ENCODE results near the gene POLR3E. TPM values are rescaled to one million over a fixed set of nuclear protein-coding genes. Genes with fewer than 3 reads are reported as not detected.
A peak's percentile ranks its signal among the peaks of the same experiment; 100 is the strongest.

The POLR3E gene, protein sequence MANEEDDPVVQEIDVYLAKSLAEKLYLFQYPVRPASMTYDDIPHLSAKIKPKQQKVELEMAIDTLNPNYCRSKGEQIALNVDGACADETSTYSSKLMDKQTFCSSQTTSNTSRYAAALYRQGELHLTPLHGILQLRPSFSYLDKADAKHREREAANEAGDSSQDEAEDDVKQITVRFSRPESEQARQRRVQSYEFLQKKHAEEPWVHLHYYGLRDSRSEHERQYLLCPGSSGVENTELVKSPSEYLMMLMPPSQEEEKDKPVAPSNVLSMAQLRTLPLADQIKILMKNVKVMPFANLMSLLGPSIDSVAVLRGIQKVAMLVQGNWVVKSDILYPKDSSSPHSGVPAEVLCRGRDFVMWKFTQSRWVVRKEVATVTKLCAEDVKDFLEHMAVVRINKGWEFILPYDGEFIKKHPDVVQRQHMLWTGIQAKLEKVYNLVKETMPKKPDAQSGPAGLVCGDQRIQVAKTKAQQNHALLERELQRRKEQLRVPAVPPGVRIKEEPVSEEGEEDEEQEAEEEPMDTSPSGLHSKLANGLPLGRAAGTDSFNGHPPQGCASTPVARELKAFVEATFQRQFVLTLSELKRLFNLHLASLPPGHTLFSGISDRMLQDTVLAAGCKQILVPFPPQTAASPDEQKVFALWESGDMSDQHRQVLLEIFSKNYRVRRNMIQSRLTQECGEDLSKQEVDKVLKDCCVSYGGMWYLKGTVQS
- total RNA-seq (2014; rRNA removed; shearing (Covaris generic)): 82.5 and 93.6 TPM in 2 replicates
- 36.2 and 37.8 TPM in 2 replicates for polyA plus RNA-seq (2015; cell fraction: cytosol; rRNA removed)
- polyA plus RNA-seq (2015; cell fraction: nucleus; rRNA removed): 86.2 and 86.6 TPM in 2 replicates

DNA sequence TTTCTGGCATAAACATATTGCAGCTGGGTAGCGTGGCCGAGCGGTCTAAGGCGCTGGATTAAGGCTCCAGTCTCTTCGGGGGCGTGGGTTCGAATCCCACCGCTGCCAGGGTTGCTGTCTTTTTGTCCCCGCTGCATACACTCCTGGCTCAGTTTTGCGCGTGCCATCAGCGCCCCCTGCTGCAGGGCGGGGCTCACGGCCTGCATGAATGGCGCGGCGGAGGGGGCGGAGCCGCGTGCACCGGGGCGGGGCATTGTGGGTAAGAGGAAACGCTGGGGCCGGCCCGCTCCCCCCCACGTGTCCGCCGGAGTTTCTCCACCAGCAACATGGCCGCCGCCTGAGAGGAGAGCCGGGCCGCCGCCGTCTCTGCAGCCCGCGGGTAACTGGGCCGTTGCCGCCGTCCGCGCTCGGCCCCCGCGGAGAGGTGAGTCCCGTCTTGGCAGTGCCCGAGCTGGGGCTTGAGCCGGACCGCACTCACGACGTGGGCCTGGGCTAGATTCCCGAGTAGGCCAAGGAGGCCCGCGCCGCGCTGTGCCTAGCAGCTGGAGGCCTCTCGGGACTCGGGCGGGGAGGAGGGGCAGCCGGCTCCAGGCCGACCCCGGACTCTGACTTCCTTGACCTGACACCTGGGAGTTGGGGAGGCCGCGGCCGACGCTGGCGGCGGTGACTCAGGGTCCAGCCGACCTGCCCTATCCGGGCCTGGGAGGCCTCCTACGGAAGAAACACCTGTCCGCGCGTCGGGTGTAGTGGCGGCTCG is at the start of gene POLR3E:
Gene POLR3E, plus strand, starts transcription at position 296 of the 757 bp plus-strand sequence. CDS start 5,560 bp downstream, outside the sequence.
- peak; percentile 97 for DNase-seq (ENCODE audit: low read depth)

DNA sequence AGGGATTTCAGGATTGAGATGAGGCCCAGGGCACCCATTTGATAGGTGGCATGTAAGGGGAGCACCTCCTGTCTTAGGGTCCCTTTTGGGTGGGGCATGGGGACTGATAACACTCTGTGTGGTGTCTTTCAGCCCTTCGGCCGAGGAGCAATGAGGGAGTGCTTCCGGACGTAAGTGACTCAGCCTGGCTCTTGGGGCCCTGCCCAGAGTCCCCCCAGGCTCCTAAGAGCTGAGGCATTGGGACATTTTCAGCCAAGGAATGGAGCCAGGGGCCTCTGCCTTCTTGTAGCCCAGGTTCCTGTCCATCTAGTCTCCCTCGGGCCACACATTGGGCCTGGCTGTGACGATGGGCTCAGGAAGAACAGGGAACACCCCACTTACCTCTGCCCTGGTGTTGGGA is 46.7 kb upstream of the POLR3E start:
- DNase-seq (ENCODE audit: low read depth): no peak

GRCh38 chr16:22252317-22252716 is 44.9 kb upstream of the POLR3E start:
- no peak for DNase-seq (ENCODE audit: low read depth)

DNA sequence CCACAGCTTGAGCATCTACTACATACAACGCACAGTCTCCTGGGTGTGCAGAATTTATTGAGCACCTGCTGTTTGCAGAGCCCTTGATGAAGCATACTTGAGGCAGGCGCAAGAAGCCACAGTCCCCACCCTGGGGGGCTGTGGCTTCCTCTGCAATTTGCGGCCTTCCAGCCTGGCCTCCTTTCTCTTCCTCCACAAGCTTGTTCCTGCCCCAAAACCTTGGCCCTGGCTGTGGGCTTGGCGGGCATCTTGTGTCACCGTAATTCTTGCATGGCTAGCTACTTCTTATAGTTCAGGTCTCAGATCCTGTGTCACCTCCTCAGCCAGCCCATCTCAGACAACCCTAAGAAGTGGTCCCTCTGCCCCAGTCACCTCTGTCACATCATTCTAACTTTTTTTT is 43.9 kb upstream of the POLR3E start:
- DNase-seq (ENCODE audit: low read depth): no peak

- DNase-seq (ENCODE audit: low read depth): no peak
Observed at GRCh38 chr16:22255335-22255734, 41.9 kb upstream of the POLR3E start.

DNA sequence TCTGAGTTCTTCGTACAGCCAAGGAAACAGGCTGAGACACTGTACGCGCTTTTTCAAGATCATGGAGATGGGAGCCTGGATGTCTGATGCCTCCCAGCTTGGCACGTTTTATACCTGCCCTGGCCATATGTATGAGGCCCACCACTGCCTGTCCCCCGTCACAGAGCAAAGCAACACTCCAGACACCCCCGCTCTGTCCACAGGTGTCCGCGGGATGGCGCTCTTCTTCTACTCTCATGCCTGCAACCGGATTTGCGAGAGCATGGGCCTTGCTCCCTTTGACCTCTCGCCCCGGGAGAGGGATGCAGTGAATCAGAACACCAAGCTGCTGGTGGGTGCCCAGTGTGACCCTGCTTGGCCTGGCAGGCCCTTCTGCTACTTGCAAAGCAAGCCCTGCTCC is 39.8 kb upstream of the POLR3E start:
- DNase-seq (ENCODE audit: low read depth): no peak

DNA sequence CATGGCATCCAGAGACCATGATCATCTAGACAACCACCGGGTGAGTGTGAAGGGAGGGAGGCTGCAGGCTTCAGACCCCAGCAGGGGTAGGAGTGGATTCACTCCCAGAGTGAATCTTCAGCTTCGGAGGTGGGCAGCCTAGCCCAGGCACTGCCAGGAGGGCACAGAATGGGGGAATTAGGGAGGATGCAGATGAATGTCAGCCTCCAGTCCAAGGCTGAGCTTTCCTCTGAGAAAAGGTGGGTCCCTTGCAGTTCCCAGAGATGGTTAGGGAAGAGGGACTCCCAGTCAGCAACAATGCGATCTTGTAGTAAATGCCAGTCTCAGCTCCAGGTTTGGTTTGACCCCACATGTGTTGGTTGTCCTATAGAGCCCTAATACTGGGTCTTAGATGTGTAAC is 36.7 kb upstream of the POLR3E start:
- no peak for DNase-seq (ENCODE audit: low read depth)

- DNase-seq (ENCODE audit: low read depth): peak; percentile 60
Observed at GRCh38 chr16:22262460-22262859, 34.7 kb upstream of the POLR3E start.

DNA sequence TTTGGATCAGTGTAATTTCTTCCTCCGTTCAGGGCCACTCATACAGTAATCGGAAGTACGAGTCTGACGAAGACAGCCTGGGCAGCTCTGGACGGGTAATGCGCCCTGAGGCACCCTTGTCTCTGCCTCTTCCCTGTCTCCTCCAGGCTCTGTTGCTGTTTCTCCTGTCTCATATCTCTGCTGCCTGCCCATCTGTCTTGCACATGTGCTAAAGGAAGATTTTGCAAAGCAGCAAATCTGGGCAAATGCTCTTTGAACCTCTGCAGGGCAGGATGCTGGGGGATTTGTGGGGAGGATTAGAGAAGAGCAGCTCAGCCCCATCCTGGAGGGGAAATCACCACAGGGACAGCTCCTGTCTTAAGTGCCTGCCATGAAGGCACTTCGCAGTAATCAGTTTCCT is 32.4 kb upstream of the POLR3E start:
- DNase-seq (ENCODE audit: low read depth): no peak

DNA sequence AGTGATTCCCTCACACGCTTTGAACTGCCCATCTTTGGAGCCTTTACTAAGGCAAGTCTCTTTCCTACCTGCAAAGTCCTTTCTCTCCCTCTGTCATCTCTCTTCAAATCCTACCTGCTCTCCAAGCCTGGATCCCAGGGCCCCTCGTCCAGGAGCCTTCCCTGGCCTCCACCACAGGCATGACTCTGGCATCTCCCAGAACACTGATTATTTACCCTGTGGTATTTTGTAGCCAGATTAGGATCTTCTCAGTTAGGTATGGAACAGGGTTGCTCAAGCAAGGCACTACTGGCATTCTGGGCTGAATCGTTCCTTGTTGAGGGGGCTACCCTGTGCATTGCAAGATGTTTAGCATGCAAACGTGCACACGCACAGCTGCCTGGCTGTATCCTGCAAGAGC is 31.9 kb upstream of the POLR3E start:
- no peak for DNase-seq (ENCODE audit: low read depth)

GRCh38 chr16:22266546-22266945 is 30.7 kb upstream of the POLR3E start:
- DNase-seq (ENCODE audit: low read depth): no peak

DNA sequence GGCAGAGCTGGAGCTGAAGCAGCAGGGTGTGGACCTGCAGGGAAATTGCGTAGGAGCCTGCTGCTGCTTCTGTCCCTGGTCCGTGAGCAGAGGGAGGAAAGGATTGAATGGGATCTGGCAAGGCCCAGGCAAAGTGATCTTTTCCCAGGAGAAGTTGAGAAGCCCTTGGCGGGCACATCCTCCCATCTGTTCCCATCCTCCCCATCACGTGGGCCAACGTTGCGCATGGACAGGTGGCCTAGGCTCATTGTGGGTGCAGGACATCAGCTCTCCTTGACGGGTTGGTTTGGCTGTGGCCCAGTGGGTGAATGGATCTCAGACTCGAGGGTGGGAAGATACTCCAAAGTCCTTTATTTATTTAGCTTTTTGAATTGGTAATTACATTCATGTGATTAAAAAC is 29.4 kb upstream of the POLR3E start:
- no peak for DNase-seq (ENCODE audit: low read depth)

DNA sequence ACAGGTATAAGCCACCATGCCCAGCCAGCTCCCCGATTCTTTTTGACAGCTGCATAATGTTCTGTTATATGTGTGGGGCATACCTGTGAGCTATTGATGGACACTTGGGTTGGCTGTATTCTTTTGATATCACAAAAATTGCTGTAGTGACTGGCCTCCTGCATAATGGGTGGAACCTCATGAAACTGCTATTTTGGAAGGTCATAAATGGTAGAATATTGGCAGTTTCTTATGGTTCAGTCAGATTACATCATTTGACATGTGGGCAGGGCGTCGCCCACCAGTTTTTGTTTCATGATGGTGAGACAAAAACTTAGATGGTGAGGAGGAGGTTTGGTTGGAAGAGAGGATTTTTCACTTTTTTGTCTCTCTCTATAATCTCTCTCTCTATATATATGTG is 26.7 kb upstream of the POLR3E start:
- no peak for DNase-seq (ENCODE audit: low read depth)

DNA sequence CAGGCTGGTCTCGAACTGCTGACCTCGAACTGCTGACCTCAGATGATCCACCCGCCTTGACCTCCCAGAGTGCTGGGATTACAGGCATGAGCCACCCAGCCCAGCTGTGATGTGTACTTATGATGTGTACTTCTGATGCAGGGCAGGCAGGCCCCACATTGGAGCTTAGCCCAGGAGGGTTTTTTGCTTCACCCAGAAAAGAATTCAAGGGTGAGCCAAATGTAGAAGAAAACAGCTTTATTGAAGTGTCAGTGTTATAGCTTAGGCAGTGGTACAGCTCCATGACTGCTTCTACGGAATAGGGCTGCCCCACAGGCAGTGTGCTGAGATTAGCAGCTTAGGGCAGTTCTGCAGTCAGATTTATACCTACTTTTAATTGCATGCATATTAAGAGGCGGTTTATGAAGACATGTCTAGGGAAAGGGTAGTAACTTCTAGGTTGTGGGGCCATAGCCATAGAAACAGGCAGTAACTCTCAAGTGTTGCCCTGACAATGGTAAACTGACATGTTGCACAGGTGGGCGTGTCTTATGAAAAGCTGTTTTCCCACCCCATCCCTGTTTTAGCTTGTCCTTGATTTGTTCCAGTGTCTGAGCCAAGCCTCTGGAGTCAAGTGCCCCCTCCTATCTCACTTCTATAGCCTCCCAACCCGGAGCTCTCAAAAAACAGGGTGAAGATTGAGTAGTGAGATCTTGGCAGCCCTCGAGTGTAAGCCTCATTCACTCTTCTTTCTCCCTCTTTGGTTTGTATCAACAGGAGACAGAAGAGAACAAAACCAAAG is 24.1 kb upstream of the POLR3E start:
- no peak for DNase-seq (ENCODE audit: low read depth)

DNA sequence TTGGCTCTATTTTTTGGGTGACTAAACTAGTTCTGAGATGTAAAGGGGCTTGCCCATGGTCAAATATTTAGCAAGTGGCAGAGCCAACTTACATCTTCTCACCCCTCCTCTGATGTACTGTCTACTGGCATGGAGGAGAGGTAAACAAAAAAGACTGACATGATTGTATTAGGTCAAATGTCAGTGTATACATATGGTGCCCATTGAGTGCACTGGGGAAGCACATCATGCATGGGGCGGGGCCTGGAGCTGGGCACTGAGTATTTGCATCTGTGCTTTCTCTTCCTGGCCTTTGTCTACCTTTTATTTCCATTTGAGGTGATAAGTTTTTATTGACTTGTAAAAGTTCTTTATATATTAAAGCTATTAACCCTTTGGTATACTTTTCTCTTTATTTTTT is 22.3 kb upstream of the POLR3E start:
- DNase-seq (ENCODE audit: low read depth): no peak

- no peak for DNase-seq (ENCODE audit: low read depth)
Observed at GRCh38 chr16:22278441-22279230, 18.6 kb upstream of the POLR3E start.

DNA sequence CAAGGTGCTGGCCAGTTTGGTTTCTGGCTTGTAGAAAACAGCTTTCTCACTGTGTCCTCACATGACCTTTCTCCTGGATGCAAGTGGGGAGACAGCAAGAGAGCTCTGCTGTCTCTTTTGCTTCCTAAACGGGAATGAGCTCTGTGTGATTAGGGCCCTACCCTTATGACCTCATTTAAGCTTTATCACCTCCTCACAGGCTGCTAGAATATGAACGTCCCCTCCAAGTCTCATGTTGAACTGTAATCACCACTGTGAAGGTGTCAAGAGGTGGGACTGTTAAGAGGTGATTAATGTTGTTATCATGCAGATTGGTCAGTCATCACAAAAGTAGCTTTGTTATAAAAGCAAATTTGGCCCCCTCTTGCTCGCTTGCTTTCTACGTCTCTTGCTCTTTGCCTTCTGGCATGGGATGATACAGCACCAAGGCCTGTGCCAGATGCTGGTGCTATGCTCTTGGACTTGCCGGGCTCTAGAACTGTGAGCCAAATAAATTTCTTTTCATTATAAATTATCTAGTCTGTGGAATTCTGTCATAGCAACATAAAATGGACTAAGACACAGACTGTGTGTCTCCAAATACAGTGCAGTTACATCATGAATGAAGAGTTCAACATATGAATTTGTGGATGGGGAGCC is 14.8 kb upstream of the POLR3E start:
- DNase-seq (ENCODE audit: low read depth): no peak

DNA sequence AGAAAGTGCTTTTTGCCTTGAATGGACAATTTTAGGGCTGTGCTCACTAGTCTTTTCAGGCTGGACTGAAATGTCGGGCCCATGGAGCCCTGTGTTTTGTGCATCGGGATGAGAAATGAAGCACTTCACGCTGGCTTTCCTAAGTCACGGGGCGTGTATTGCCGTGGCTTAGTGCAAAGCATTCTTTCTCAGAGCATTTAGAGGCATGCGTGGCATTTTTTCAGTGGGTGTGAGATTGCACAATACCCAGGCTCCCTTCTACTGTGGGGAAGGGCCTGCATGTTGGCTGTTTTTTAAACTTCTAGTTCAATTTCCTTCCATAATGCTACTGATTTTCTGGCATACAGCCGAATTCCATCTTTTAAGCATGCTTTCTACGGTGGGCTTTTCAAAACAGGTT is 12.6 kb upstream of the POLR3E start:
- no peak for DNase-seq (ENCODE audit: low read depth)

DNA sequence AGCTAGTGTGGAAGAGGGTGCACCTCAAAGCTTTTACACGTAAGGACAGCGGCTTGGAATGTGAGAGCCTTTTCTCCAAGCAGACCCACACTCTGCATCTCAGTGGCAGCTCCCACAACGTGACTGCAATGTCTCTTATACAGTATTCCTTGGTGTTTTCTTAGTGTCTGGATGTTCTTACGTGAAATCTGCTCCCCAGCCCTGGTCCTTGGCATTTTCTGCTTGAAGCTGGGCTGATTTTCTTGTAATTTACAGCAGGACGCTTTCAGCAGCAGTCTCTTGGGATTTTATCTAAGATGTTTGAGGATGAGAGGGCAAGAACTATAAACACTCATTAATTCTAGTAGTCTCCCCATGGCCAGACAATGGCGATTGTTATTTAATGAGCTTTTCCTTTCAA is 12.1 kb upstream of the POLR3E start:
- DNase-seq (ENCODE audit: low read depth): no peak

GRCh38 chr16:22291020-22291419 is 6.2 kb upstream of the POLR3E start:
- no peak for DNase-seq (ENCODE audit: low read depth)
